Neural cell (in vitro differentiated cells): Measurements from ENCODE around the gene MRTFA. TPM values are rescaled to one million over a fixed set of nuclear protein-coding genes. Genes with fewer than 3 reads are reported as not detected.

Experiments used
- H2AFZ ChIP-seq: fragments of 200-600, 300-800 bp; sonication (generic), shearing (Covaris generic); 2 replicates; pipeline ENCODE4 v1.6.0; 2014; ENCODE audit warnings: low read depth, mild to moderate bottlenecking, antibody characterized with exemption, low read length, moderate library complexity
- H3F3A ChIP-seq: fragments of 200-600 bp; shearing (Covaris generic); 2 replicates; pipeline ENCODE4 v1.6.1; 2016; ENCODE audit warnings: mild to moderate bottlenecking, moderate library complexity, mixed read lengths, antibody characterized with exemption, low read length; ENCODE audit not compliant: insufficient read depth, poor library complexity, severe bottlenecking
- H3K27ac ChIP-seq: fragments of 200-600, 300-800 bp; sonication (generic), shearing (Covaris generic); 2 replicates; pipeline ENCODE4 v1.5.1; 2014; ENCODE audit warnings: mild to moderate bottlenecking, low read length, moderate library complexity
- H3K27me3 ChIP-seq: fragments of 300-800, 200-600 bp; sonication (generic), shearing (Covaris generic); 2 replicates; pipeline ENCODE4 v1.6.0; 2014; ENCODE audit warnings: mild to moderate bottlenecking, low read depth, low read length, moderate library complexity; ENCODE audit not compliant: insufficient read depth
- H3K36me3 ChIP-seq: fragments of 300-800, 200-600 bp; sonication (generic), shearing (Covaris generic); 2 replicates; pipeline ENCODE4 v1.5.1; 2014; ENCODE audit warnings: mild to moderate bottlenecking, antibody characterized with exemption, low read length, moderate library complexity; ENCODE audit not compliant: insufficient read depth
- H3K4me2 ChIP-seq: fragments of 300-800, 200-600 bp; sonication (generic), shearing (Covaris generic); 2 replicates; pipeline ENCODE4 v1.6.0; 2014; ENCODE audit warnings: mild to moderate bottlenecking, low read length
- H3K4me3 ChIP-seq: fragments of 300-800, 200-600 bp; sonication (generic), shearing (Covaris generic); 2 replicates; pipeline ENCODE4 v1.5.1; 2014; ENCODE audit warnings: mild to moderate bottlenecking, low read length, moderate library complexity
- H3K79me2 ChIP-seq: fragments of 200-600 bp; shearing (Covaris generic); replicated peaks from 2 replicates; pipeline ENCODE4 v1.6.0; 2014; ENCODE audit warnings: mild to moderate bottlenecking, low read length, moderate library complexity; ENCODE audit not compliant: insufficient read depth
- H3K9ac ChIP-seq: fragments of 300-800, 200-600 bp; sonication (generic), shearing (Covaris generic); 2 replicates; pipeline ENCODE4 v1.6.1; 2016; ENCODE audit warnings: mild to moderate bottlenecking, low read length, mixed read lengths
- H3K9me2 ChIP-seq: fragments of 200-600 bp; shearing (Covaris generic); 2 replicates; pipeline ENCODE4 v1.6.1; 2016; ENCODE audit warnings: mild to moderate bottlenecking, low read length, mixed read lengths; ENCODE audit not compliant: insufficient read depth
- H3K9me3 ChIP-seq: fragments of 200-600, 300-800 bp; sonication (generic), shearing (Covaris generic); 2 replicates; pipeline ENCODE4 v1.6.1; 2016; ENCODE audit warnings: mild to moderate bottlenecking, mixed run types, low read length, moderate library complexity, mixed read lengths
- H4K20me1 ChIP-seq: fragments of 200-600 bp; shearing (Covaris generic); 2 replicates; pipeline ENCODE4 v1.6.1; 2016; ENCODE audit warnings: mild to moderate bottlenecking, mixed run types; ENCODE audit not compliant: insufficient read depth
- CTCF ChIP-seq: fragments of 450-650 bp; IDR thresholded peaks from 2 replicates; pipeline ENCODE4 v1.5.1; 2014; ENCODE audit warnings: antibody characterized with exemption, mild to moderate bottlenecking, moderate library complexity; ENCODE audit not compliant: poor library complexity, severe bottlenecking
- EP300 ChIP-seq: fragments of 450-650 bp; conservative IDR thresholded peaks from 2 replicates; pipeline ENCODE4 v1.6.1; 2014; ENCODE audit warnings: antibody characterized with exemption, mild to moderate bottlenecking, moderate library complexity; ENCODE audit not compliant: poor library complexity, severe bottlenecking
- EZH2 ChIP-seq: fragments of 200-600, 300-800 bp; shearing (Covaris generic), sonication (generic); IDR thresholded peaks from 2 replicates; pipeline ENCODE4 v1.6.1; 2014; ENCODE audit warnings: antibody characterized with exemption, low read length, borderline replicate concordance, mild to moderate bottlenecking; ENCODE audit not compliant: insufficient read depth, poor library complexity, severe bottlenecking
- MXI1 ChIP-seq: fragments of 450-650 bp; conservative IDR thresholded peaks from 2 replicates; pipeline ENCODE4 v1.6.1; 2014; ENCODE audit warnings: antibody characterized with exemption, mild to moderate bottlenecking; ENCODE audit not compliant: poor library complexity, severe bottlenecking
- POLR2AphosphoS5 ChIP-seq: IDR thresholded peaks from 2 replicates; pipeline ENCODE4 v1.6.1; 2012
- RAD21 ChIP-seq: fragments of 450-650 bp; conservative IDR thresholded peaks from 2 replicates; pipeline ENCODE4 v1.6.1; 2014; ENCODE audit warnings: antibody characterized with exemption, mild to moderate bottlenecking, moderate library complexity
- REST ChIP-seq: IDR thresholded peaks from 2 replicates; pipeline ENCODE4 v1.6.1; 2012; ENCODE audit warnings: borderline replicate concordance
- SMC3 ChIP-seq: fragments of 450-650 bp; conservative IDR thresholded peaks from 2 replicates; pipeline ENCODE4 v1.6.1; 2014; ENCODE audit warnings: antibody characterized with exemption, mild to moderate bottlenecking, moderate library complexity; ENCODE audit not compliant: poor library complexity
- TAF1 ChIP-seq: IDR thresholded peaks from 2 replicates; pipeline ENCODE4 v1.6.1; 2012; ENCODE audit warnings: low read depth
- polyA plus RNA-seq: library from polyadenylated mRNA; depleted of rRNA; stranded (reverse); fragments of >200 nt; gene quantifications from 2 replicates; pipeline ENCODE4 v1.2.3, GENCODE V29; 2014

MRTFA gene
- polyA plus RNA-seq, 1 donor from 2014 or later, result 19.3 TPM

DNA sequence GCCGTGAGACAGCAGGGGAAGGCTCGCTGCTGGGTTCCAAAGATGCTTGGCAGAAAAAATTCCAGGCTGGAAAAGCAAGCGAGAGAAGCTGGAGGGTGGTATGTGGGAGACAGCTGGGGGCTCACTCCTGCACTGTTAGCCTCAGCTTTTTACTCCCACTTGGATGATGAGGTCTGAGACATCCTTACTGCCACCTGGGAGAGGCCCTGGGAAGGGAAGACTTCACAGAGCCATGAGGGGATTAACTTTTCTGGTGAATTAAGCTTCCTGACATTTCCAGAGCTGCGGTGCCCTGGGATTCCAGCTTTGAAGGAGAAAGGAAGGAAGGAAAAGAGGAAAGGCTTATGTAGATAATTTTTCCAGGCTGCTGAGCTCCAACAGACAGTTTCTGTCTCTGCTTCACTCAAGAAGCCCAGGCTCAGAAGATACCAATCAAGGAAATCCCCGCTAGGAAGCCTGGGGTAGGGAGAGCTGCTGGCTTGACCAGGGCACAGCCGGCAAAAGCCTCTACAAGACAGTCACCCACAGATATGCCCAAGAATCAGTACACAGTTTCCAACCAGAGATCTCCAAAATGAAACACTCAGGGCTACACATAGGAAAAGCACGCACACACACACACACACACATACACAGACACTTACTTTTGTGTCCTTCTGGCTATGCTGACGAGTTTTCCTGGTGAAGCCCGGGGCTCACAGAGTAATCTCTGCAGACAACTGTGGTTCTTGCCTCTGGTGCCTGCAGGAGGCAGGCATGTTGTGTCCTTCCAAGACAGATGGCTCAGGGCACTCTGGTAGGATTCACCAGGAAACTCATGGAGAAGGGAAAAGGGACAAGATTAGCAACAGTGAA, 43.7 kb upstream of the MRTFA start:
- Histone ChIP-seq H3K4me3 (peak overlapping the region; percentile 63), H3F3A (no peaks in the 10 kb centered on the region), H3K4me2 (peak overlapping the region; percentile 49), H3K36me3 (no peaks in the 10 kb centered on the region), H3K9me2 (no peaks in the 10 kb centered on the region), H4K20me1 (no peaks in the 10 kb centered on the region), H3K9me3 (no peaks in the 10 kb centered on the region), H3K9ac (peak overlapping the region; percentile 59), H3K27ac (peak overlapping the region; percentile 45), H3K27me3 (no peaks in the 10 kb centered on the region), H2AFZ (no peak overlapping the region), H3K79me2 (no peaks in the 10 kb centered on the region)
- TF ChIP-seq SMC3 (no peak), RAD21 (peak; percentile 17), MXI1 (no peak), REST (peak; percentile 85), TAF1 (no peak), CTCF (peak; percentile 25), EP300 (no peak), POLR2AphosphoS5 (no peak), EZH2 (no peak)

DNA sequence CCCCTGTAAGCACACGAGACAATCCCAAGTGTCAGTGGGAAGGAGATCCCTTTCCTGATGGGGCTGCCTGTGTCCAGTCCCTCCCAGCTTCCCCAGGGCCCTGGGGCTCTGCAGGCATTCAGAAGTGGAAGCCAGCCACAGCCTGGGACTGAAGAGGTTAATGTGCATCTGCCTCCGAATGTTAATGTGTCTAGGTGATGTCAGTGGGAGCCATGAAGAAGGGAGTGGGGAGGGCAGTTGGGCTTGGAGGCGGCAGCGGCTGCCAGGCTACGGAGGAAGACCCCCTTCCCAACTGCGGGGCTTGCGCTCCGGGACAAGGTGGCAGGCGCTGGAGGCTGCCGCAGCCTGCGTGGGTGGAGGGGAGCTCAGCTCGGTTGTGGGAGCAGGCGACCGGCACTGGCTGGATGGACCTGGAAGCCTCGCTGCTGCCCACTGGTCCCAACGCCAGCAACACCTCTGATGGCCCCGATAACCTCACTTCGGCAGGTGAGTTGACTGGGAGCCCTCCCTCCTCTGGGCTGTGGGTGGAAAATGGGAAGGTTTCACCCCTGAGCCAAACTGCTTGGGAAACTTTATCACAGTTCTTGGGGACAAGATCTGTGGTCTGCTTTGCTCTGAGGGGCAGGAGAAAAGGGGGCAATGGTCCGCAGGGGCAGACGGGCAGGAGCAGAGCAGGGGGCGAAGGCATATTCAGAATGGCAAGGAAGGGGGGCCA, 42.9 kb upstream of the MRTFA start, which contains the start of gene MCHR1:
Gene MCHR1 (plus strand): TSS at position 236 of the 715 bp plus-strand sequence. CDS start 169 bp downstream, at position 405.
- TF ChIP-seq SMC3 (no peak), EZH2 (no peak), REST (peak; percentile 14), EP300 (no peak), RAD21 (no peak), POLR2AphosphoS5 (no peak), CTCF (no peak), TAF1 (no peak), MXI1 (peak; percentile 25)
- H3F3A ChIP-seq, result no peaks in the 10 kb centered on the region
- H3K27ac ChIP-seq, result peak within 1 kb of the TSS; percentile 45
- peak within 1 kb of the TSS; percentile 52 for H2AFZ ChIP-seq
- H3K4me3 ChIP-seq, result peak within 1 kb of the TSS; percentile 63
- no peaks in the 10 kb centered on the region for H3K36me3 ChIP-seq
- H3K4me2 ChIP-seq, result peak within 1 kb of the TSS; percentile 49
- no peaks in the 10 kb centered on the region for H3K27me3 ChIP-seq
- H3K79me2 ChIP-seq, result no peaks in the 10 kb centered on the region
- no peaks in the 10 kb centered on the region for H3K9me2 ChIP-seq
- H4K20me1 ChIP-seq, result no peaks in the 10 kb centered on the region
- H3K9ac ChIP-seq, result peak within 1 kb of the TSS; percentile 59
- H3K9me3 ChIP-seq, result no peaks in the 10 kb centered on the region
